ENCODE data around the gene CYB5RL.

- TF ChIP-seq NFE2L1 (CRISPR knock-in tag; IDR thresholded peaks at IDR 0.05) (no peak), NR3C1 (CRISPR knock-in tag; conservative IDR thresholded peaks at IDR 0.05; ENCODE audit: low read depth) (no peak), ZSCAN18 (CRISPR knock-in tag; IDR thresholded peaks at IDR 0.05) (no peak), ZNF317 (CRISPR knock-in tag; IDR thresholded peaks at IDR 0.05; ENCODE audit: borderline replicate concordance, low read depth) (no peak), KAT7 (CRISPR knock-in tag; IDR thresholded peaks at IDR 0.05; ENCODE audit: borderline replicate concordance) (no peak), NFYB (CRISPR knock-in tag; conservative IDR thresholded peaks at IDR 0.05; ENCODE audit: low read depth) (no peak), ATF1 (CRISPR knock-in tag; IDR thresholded peaks at IDR 0.05) (no peak)
- TF ChIP-seq, protein P1, sequence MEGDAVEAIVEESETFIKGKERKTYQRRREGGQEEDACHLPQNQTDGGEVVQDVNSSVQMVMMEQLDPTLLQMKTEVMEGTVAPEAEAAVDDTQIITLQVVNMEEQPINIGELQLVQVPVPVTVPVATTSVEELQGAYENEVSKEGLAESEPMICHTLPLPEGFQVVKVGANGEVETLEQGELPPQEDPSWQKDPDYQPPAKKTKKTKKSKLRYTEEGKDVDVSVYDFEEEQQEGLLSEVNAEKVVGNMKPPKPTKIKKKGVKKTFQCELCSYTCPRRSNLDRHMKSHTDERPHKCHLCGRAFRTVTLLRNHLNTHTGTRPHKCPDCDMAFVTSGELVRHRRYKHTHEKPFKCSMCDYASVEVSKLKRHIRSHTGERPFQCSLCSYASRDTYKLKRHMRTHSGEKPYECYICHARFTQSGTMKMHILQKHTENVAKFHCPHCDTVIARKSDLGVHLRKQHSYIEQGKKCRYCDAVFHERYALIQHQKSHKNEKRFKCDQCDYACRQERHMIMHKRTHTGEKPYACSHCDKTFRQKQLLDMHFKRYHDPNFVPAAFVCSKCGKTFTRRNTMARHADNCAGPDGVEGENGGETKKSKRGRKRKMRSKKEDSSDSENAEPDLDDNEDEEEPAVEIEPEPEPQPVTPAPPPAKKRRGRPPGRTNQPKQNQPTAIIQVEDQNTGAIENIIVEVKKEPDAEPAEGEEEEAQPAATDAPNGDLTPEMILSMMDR (IDR thresholded peaks at IDR 0.05) = no peak
- TF ChIP-seq, protein P2, sequence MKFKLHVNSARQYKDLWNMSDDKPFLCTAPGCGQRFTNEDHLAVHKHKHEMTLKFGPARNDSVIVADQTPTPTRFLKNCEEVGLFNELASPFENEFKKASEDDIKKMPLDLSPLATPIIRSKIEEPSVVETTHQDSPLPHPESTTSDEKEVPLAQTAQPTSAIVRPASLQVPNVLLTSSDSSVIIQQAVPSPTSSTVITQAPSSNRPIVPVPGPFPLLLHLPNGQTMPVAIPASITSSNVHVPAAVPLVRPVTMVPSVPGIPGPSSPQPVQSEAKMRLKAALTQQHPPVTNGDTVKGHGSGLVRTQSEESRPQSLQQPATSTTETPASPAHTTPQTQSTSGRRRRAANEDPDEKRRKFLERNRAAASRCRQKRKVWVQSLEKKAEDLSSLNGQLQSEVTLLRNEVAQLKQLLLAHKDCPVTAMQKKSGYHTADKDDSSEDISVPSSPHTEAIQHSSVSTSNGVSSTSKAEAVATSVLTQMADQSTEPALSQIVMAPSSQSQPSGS (CRISPR knock-in tag; IDR thresholded peaks at IDR 0.05; ENCODE audit: borderline replicate concordance, low read depth) = no peak
- TF ChIP-seq, protein P3, sequence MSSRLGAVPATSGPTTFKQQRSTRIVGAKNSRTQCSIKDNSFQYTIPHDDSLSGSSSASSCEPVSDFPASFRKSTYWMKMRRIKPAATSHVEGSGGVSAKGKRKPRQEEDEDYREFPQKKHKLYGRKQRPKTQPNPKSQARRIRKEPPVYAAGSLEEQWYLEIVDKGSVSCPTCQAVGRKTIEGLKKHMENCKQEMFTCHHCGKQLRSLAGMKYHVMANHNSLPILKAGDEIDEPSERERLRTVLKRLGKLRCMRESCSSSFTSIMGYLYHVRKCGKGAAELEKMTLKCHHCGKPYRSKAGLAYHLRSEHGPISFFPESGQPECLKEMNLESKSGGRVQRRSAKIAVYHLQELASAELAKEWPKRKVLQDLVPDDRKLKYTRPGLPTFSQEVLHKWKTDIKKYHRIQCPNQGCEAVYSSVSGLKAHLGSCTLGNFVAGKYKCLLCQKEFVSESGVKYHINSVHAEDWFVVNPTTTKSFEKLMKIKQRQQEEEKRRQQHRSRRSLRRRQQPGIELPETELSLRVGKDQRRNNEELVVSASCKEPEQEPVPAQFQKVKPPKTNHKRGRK (CRISPR knock-in tag; IDR thresholded peaks at IDR 0.05; ENCODE audit: borderline replicate concordance) = no peak
These were observed 4.4 kb upstream of the CYB5RL start for GRCh38 chr1:54204199-54204598.

Data from WTC11 (cell line).